Stimulated activated CD8-positive, alpha-beta memory T cell treated with anti-CD3 and anti-CD28 coated beads, Interleukin-7, amount 100 ng/mL, for 1 hour (primary cell): ENCODE results near the gene KDM6A.
"Not testable (repeated sequence)": the region's sequence is repeated elsewhere in the genome, so short reads cannot be mapped to it uniquely, and the experiment has no call there.

ENCODE experiments used
- DNase-seq, 2 donors: peaks; one replicate each; pipeline ENCODE4 v3.0.0-alpha.2; 2020; ENCODE audit warnings: low read depth in 2 of 2

KDM6A gene

GRCh38 chrX:45077748-45078424, 204.9 kb downstream of the KDM6A start:
- no peak for DNase-seq

GRCh38 chrX:45083314-45083713, 210.3 kb downstream of the KDM6A start:
- no peak for DNase-seq

- no peak for DNase-seq
Observed at GRCh38 chrX:45110494-45110893, 237.5 kb downstream of the KDM6A start.

- no peak for DNase-seq
Observed at GRCh38 chrX:45126158-45126557, 253.2 kb downstream of the KDM6A start.

- DNase-seq, result no peak
Observed at GRCh38 chrX:45128896-45129454, 256.0 kb downstream of the KDM6A start.

GRCh38 chrX:45133465-45133864, 260.5 kb downstream of the KDM6A start:
- DNase-seq, result no peak

GRCh38 chrX:45134315-45134731, 261.3 kb downstream of the KDM6A start:
- DNase-seq, result no peak

- DNase-seq, result no peak
Observed at GRCh38 chrX:45134775-45135174, 261.8 kb downstream of the KDM6A start.

GRCh38 chrX:45135391-45136075, 262.5 kb downstream of the KDM6A start:
- DNase-seq, result not testable (repeated sequence)

- no peak for DNase-seq
Observed at GRCh38 chrX:45137531-45137930, 264.5 kb downstream of the KDM6A start.

GRCh38 chrX:45138525-45138924, 265.5 kb downstream of the KDM6A start:
- DNase-seq, result no peak

GRCh38 chrX:45140812-45141211, 267.8 kb downstream of the KDM6A start:
- DNase-seq, result no peak

GRCh38 chrX:45142185-45142584, 269.2 kb downstream of the KDM6A start:
- no peak for DNase-seq

GRCh38 chrX:45143455-45143854, 270.5 kb downstream of the KDM6A start:
- no peak for DNase-seq

GRCh38 chrX:45145492-45146215, 272.7 kb downstream of the KDM6A start:
- DNase-seq, result no peak

GRCh38 chrX:45150821-45151220, 277.8 kb downstream of the KDM6A start:
- DNase-seq, result no peak

- DNase-seq, result no peak
Observed at GRCh38 chrX:45154033-45154360, 281.0 kb downstream of the KDM6A start.

GRCh38 chrX:45154462-45154861, 281.5 kb downstream of the KDM6A start:
- DNase-seq, result no peak

- DNase-seq, result no peak
Observed at GRCh38 chrX:45157647-45158046, 284.7 kb downstream of the KDM6A start.
